Stimulated activated CD4-positive, alpha-beta T cell treated with anti-CD3 and anti-CD28 coated beads, Interleukin-1b, Interleukin-23, amount 100 ng/mL, for 24 hours (primary cell): Measurements from ENCODE around the gene SH3RF1.

ENCODE experiments used
- DNase-seq, 4 experiments: peaks; one replicate each; pipeline ENCODE4 v3.0.0-alpha.2; 2020; ENCODE audit warnings: low read depth in 4 of 4, low spot score in 1 of 4

Gene SH3RF1

DNA sequence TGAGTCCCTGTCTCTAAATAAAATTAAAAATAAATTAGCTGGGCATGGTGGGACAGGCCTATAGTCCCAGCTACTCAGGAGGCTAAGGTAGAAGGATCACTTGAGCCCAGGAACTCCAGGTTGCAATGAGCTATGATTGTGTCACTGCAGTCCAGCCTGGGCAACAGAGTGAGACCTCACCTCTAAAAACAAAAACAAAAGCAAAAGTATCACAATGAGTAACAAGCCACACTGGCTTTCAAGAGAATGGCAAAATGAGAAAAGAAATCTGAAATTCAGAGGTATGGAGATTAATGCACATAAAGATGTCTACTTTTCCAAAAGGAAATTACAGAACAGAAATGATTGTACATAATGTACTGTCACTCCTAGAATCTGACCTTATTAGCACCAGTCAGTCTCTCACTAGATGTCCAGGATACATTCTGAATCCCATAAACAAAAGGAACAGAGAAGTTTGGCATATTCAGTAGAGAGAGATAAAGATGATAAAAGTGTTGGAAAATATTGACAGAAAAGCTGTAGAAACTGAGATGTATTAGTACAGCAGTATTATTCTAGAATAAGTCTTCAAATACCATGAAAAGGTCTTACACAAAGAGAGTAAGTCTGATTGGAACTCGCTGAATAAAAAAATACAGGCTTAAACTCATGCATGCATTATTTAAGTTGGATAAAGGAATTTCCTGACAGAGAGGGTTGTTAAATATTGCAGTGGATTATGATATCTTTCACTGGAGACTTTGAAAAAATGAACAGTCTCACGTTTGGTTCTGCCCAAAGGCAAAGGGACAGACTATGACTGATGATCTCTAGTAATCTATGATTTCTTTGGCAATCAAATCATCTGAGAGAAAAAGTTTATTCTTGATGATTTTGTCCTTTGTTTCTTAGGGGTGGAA lies 102.5 kb downstream of the SH3RF1 start:
- no peak for DNase-seq

DNA sequence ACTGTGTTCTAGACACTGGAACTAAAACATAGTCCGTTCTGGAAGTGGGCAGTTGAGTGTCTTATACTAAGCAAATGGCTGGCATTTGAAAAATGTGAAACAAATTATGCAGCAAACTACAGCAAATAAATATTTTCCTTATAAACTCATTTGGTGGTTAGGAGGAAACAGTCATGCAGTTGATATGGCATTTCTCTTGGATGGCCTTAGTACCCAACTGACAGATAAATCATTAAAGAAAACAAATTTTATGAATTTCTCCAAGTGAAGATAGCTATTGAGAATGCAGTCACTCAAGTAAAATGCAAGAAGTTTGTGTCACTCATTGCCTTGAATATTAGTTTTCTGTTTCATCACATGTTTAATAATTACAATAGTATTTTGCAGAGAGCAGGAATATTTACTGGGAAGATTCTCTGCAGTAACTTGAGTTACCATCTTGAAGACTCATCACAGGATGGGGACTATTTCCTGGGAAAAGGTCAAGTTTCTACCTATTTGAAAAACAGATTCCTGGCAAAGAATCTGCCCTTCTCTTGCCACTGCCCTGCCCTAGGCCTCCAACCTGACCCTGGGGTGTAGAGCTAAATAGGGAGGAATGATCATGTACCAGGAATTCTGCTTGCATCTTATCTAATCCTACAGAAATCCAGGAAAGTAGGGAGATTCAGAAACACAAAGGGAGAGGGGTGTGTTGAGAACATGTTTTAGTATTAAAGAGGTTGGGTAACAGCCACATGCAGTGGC lies 105.9 kb downstream of the SH3RF1 start:
- DNase-seq, result no peak

DNA sequence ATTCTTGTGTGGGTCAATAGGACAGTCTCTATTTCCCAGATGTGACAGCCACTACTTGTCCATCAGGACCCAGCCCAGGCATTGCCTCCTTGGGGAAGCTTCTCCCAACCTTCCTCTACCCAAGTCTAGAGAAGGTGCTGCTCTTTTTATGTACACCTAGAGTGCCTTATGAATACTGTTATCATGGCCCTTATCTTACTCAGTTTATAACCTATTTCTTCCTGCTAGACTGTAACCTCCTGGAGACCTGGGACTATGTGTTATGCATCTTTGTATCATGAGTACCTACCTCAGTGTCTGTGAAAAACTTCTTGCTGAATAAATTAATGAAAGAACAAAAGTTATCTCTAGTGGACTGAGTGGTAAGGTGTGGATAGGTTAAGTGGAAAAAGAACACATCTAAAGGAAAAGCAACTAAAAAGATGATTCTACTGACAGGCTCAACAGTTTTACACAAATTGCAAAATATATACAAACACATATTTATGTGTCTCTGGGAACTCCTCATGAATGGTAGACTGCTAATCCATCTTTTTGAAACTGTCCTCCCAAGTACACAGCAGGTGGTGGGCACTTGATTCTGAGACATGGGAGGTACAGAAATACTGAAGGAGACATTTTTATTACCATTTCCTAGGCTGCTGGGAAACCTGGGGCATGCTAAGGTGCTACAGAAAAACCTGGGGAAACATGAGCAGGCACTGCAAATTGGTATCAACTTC lies 106.6 kb downstream of the SH3RF1 start:
- DNase-seq, result no peak

DNA sequence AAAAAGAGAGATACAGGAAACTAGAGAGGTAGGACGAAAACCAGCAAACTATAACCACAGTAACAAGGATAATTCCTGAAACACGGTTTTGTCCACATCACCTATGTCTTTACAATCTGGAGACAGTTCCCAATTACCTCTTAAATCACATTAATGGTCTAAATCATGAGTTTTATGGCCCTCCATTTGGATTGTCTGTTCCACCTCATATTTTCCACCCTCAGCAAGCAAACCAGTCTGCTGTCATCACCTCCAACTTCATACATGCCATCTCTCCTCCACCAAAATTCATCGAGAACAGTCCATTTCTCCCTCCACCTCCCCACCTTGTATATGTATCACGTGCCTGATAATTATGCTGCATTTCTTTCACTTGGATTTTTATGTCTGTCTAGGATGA lies 107.3 kb downstream of the SH3RF1 start:
- DNase-seq, result no peak

DNA sequence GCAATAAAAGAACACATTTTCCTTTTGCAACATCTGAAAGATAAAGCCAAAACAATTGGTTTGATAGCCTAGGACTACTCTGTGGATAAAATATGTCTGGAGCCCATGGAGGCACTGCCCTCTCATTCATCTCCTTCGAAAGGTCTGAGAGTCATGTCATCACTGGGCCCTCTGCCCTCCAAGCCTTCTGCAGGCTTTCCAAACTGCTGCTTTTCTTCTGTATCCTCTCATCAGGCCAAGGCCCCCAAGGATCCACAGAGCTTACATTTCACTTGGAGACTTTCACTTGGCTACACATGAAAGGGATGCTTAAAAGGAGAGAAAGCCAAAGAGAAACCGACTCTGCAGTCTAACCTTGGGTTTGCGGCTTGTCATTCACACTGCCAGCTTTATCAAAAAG lies 109.9 kb downstream of the SH3RF1 start:
- no peak for DNase-seq

DNA sequence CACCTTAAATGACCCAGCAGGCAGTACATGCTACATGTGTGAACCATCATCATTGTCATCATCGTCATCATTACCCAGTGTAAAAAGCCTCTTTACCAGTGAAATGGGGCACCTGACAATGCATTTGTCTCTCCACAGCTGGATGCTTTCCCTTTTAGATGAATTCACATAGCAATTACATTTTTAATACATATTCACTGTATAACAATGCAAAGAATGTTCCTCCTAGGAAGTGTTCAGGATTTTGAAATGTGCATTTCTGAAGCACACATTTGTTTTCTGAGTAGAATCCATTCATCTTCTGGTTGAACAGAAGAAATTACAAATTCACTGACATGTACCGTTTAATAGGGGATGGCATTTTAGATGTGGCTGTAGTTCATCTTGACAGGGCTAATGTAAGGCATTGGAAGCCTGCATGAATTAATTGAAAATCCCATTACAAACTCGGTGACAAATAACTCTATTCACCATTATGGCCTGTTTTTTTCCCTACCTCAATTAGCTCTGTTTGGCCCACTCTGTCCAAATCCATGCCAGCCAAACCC lies 111.1 kb downstream of the SH3RF1 start:
- DNase-seq, result no peak

DNA sequence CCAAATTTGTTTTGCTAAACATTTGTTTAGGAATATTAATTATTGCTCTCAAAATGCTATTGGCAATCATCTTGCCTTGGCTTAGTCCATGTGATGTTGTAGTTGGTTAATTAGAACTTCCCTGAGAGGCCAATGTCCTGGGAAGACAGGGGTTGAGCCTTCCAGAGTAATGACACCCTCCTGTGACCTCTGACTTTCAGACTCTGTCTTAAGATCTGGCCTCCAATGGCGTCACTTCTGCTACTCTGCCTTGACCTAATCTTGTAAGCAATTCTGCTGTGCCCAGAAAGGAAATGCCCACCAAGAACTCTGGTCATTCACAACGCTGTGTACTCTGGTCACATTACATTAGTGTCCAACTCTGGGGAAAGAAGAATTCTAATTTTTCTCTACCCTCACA lies 111.9 kb downstream of the SH3RF1 start:
- DNase-seq, result no peak

DNA sequence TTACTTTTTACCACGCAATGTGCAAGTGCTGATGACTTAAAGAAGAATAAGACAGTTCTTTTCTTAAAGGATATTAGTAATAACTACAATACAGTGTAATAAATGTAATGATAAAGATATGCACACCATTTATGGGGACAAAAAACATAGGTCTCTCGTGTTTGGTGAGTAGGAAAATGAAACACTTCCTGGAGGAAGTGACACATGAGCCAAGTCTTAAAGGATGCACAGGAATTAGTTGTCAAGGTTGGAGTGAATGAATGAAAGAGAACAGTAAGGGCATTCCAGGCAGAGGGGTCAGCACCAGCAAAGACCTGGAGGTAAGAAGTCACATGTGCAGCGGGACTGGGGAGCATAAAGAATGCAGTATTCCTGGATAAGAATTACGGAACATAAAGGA lies 112.7 kb downstream of the SH3RF1 start:
- no peak for DNase-seq

DNA sequence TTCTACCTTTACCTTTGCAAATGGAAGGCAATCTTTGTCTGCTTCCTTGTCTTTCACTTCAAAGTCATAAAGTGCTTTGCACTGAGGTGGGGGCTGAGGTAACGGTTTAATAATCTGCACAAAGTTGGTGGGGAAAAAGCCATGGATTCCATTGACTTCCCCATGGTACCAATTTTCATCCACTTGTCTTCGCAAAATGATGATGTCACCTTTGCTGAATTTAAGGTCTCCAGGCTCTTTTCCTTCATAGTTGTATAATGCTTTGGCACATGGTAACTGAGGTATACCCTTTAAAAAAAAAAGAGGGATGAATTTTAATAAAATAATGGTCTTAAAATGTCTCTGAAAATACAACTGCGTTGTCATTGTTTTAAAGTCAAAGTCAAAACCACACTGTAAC lies 114.4 kb downstream of the SH3RF1 start:
- DNase-seq, result no peak

DNA sequence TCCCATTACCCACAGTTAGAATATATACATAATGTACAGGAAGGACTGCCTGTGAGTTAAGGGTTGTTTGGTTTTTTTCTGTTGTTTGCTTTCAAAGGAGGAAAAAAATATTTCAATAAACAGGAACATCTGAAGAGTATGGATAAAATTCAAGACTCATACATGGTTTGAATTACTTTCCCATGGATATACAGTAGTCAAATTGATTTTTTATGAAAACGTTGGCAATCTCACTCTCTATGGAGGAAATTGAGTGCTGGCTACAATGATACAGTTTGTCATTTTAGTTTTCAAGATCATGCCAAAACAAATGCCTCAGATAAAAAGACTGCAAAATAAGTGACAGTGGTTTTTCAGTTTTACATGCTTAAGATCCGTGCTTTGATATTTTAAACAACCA lies 116.6 kb downstream of the SH3RF1 start:
- DNase-seq, result no peak

DNA sequence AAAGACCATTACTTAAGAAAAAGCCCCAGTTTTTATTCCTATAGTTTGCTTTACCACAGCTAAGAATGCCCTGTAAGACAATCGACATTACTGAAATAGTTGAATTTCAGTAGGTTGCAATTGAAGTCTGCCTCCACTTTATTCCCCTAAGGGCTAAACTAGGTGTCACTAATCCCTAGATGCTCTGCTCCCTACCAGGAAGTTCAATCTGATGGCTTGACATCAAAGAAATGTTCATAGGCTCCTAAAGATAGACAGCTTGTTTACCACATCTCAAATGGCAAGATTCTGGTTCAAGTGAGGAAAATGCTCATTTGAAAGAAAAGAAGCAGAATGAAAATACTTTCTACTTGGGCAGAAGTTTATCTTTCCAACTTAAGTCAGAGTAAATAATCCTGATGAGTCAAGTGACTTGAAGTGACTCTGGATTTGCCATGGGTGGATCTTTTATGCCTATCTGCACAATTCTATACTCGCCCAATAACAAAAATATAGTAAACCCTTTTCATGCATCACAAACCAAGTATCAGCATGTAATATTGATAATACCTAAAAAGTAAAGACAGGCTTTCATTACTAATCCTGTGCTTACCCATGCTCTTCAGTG lies 117.2 kb downstream of the SH3RF1 start:
- DNase-seq, result no peak

DNA sequence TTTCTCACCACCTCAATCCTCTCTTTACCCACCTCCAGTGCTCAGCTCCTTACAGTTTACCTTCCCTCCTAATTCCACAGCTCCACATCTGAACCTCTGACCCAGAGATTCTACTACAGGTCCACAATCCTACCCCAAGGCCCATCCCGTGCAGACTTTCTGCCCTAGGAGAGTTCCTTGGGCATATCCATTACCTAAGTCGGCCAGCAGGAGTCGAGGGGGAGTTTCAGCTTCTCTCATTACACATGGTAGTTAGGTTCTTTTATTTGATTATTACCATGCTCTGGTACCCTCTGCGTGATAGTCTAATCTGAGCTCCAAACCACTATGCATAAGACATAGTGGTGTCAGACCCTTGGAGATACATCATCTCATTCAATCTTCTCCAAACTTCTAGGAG lies 117.9 kb downstream of the SH3RF1 start:
- no peak for DNase-seq

DNA sequence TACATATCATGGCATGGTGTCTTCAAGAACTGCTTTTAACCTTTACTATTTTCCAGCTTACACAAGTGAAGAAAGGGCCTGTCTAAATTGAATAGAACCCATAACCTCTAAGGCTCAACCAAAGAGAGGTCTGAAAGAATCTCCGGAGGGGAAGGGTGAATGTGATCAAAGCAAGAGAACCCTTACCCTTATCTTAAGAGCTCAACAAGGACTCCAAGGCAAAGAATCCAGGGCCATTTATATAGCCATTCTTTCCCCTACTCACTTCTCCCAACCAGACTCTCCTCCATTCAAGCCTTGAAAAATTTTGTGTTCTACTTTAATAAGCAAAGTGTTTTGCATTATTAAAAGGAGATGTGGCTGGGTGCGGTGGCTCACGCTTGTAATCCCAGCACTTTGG lies 118.7 kb downstream of the SH3RF1 start:
- no peak for DNase-seq

DNA sequence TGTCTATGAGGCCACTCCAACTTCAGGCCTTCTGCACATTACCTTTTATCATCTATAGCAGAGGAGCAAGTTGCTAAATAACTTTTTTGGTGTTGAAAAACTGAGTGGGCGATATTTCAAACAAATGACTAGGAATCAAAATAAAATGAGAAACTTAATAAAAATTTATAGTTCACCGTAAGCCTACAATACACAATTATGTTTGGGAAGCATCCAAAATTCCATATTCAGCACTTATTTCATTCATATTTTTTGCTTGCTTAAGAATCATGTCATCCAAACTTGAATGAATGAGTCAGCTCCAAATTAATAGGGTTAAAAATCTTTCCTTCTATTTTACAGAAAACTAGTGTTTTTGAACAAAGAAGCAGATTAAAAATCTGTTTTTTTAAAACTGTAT lies 119.1 kb downstream of the SH3RF1 start:
- no peak for DNase-seq

DNA sequence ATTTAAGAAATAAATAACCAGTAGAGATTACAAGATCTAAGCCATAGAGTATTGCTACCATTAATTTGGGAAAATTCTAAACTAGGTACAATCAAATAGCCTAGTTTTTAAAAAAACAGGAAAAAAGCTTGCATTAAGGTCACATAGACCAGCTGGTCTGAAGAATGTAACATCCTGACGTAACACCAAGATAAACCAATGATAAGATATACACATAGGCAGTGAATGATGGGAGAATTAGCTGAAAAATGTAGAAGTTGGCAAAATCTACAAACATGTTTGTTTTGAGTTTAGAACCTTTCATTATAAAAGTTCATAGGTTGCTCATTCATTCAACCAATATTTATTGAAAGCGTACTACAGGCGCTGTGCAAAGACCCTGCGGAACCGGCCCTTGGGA lies 120.0 kb downstream of the SH3RF1 start:
- no peak for DNase-seq

DNA sequence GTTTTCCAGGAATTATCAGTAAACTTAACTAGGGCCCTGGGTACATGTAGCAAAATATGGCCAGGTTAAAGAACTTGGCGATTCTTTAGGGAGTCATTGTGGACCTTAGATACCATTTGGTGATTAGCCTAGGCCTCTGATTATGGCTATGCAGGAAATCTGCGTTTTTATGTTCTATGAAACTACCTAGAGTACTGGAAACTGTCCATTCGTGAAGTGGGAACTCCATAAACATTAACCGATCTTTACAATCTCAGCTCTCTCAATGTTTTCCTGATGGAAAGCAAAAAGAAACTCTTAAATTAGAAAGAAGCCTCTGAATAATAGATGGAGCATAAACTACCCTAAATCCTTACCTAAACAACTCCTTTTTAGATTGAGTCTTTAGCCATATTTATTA lies 121.9 kb downstream of the SH3RF1 start:
- no peak for DNase-seq

DNA sequence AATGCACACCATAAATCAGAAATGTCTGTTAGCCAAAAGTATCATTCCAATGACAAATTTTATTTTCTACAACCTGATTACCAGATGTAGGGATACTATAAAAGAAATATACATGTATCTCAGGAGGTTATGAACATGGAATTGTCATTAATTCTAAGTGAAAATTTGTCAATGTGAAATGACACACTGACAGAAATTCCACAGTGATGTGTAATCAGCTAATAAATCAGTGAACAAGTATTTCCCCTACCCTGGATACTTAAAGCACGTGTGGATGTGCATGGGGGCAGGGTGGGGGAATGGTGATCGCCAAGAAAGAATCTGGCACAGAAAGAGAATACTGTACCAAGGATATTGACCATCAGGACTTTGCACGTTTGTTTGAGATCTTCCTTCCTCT lies 123.6 kb downstream of the SH3RF1 start:
- DNase-seq, result no peak

DNA sequence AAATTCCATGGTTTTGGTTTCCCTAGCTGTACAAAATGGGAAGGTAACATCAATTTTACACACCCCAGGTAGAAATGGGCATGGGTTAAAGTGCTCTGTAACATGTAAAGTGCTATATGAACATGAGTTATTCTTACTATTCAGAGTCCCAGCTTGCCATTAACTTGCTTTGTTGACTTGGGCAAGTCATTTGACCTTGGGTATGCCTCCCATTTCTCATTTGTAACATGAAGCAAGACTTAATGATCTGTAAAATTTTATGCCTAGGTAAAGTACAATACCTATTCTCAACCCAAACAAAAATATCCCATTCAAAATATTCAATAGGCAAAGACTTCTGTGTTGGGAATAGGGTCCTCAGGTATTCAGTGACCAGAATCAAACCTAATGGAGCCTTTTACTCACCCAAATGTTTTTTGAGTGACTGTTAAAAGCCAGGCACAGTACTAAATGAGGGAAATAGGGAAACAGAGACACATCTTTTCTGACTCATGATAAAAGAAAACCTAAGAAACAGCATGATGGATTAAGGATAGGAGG lies 126.6 kb downstream of the SH3RF1 start:
- DNase-seq, result no peak

DNA sequence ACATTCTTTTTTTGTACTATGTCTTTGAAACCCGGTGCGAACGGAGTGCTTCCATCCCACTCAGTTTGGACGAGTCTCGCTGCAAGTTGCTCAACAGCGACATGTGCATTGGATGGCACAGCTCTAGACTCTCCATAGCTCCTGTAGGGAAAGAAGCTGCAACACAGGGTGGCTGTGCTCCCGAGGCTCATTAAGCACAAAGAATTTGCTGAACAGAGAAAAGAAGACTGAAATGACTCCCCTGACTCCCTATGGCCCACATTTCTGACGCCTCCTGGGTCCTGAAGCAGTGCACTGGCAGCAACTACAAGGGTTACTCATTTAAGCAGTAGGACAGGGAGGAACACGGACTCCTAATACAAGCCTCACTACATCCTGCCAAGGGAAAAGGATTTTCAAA lies 127.4 kb downstream of the SH3RF1 start:
- no peak for DNase-seq

DNA sequence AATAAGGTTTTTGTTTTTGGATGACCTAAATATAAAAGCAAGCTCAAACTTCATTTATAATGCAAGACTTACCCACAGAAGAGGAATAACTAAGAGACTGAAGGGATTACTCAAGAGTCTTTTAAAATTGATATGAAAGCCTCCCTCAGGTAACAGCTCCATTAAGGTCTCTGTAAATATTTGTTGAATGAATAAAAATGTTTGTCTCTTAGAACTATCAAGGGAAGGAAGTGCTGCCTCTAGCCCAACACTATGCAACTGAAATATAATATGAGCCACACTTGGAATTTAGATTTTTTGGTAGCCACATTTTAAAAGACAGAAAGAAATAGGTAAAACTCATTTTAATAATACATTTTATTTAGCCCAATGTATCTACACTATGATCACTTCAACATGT lies 127.8 kb downstream of the SH3RF1 start:
- DNase-seq, result no peak

DNA sequence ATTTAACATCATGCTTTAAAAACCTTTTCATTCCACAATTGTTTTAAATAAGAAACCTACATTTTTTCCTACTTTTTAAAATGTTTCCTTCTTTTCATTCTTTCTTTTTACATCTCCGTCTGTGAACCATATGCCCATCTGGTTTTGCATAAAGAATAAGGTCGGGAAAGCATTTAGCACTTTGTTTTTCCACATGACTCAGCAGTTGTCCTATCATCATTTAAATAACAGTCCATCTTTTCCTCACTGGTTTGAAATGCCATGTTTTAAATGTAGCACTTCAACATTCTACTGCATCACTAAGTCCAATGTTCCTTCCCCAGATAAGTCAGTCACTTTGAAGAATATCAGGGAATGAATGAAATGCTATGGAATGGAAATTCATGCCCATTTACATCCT lies 128.4 kb downstream of the SH3RF1 start:
- DNase-seq, result no peak
